ENCODE measurements around the gene AP1S3.

AP1S3 gene

DNA sequence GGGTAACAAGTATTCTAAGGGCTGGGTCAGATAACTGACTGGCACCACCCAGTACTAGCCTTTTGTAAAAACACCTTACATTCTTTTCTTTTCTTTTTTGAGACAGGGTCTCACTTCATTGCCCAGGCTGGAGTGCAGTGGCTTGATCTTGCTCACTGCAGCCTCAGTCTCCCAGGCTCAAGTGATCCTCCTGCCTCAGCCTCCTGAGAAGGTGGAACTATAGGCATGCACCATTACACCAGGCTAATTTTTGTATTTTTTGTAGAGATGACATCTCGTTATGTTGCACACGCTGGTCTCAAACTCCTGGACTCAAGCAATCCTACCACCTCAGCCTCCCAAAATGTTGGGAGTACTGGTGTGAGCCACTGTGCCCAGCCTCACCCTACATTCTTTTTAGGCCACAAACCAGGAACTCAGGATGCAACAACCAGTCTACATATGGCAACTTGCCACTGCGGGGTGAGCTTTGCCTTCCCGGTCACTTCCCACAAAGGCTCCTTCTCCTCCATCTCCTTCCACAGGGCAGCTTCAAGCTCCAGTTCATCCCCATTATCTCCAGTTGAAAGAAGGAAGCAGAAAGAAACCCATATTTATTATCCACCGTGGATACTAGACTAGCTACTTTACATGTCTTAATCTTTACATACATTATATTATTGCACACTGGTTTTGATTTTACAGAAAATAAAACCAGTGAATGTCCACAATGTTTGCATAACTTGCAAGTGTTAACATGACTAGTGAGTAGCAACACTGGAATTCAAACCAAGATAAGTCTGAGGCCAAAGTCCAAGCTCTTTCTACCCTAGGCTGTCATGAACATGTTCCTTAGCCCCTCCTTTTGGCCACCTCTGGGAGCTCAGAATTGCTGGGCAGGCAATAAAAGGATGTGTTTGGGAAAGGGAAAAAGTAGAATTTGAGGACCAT is 23.7 kb upstream of the AP1S3 start:
- H3K27ac Mint-ChIP-seq = no peak overlapping the region
- no peaks in the 10 kb centered on the region for H3K9me3 Mint-ChIP-seq
- no peak for ATAC-seq
- H3K4me1 Mint-ChIP-seq = peaks cover 17% of the 10 kb centered on the region
- H3K27me3 Mint-ChIP-seq = no peaks in the 10 kb centered on the region
- DNase-seq = no peak
- H3K4me3 Mint-ChIP-seq = no peak overlapping the region

DNA sequence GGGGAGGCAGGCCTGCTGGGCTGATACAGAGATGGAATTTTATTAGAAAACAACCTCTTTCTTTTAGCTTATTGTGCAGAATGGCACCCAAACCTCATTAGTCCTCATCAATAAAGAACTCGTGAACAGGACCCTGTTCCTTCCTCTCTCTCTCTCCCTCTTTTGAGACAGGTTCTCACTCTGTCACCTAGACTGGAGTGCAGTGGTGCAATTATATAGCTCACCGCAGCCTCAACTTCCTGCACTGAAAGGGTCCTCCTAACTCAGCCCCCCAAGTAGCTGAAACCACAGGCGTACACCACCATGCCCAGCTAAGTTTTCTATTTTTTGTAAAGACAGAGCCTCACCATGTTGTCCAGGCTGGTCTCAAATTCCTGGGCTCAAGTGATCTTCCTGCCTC is 21.7 kb upstream of the AP1S3 start:
- Mint-ChIP-seq H3K9me3 (no peaks in the 10 kb centered on the region), H3K4me3 (no peak overlapping the region), H3K4me1 (no peaks in the 10 kb centered on the region), H3K27ac (no peak overlapping the region), H3K27me3 (no peaks in the 10 kb centered on the region)
- ATAC-seq = no peak
- no peak for DNase-seq

DNA sequence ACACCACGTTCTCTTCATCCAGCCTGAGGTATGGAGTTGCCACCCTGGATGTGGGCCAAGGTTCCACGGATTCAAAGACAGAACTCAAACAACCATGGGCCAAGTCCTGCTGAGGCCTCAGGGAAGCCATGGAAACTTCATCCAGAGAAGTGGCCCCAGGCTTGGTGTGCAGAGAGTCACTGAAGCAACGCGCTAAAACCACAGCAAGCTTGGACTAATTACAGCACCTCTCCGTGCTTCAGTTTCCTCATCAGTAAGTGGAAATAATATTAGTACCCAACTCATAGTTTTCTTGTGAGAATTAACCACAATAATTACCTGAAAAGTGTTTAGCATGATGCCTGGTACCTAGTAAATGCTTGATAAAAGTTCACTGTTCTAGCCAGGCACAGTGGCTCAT is 19.2 kb upstream of the AP1S3 start:
- no peaks in the 10 kb centered on the region for H3K4me1 Mint-ChIP-seq
- H3K27ac Mint-ChIP-seq = no peak overlapping the region
- no peak for ATAC-seq
- no peaks in the 10 kb centered on the region for H3K27me3 Mint-ChIP-seq
- DNase-seq = no peak
- no peaks in the 10 kb centered on the region for H3K9me3 Mint-ChIP-seq
- no peak overlapping the region for H3K4me3 Mint-ChIP-seq

DNA sequence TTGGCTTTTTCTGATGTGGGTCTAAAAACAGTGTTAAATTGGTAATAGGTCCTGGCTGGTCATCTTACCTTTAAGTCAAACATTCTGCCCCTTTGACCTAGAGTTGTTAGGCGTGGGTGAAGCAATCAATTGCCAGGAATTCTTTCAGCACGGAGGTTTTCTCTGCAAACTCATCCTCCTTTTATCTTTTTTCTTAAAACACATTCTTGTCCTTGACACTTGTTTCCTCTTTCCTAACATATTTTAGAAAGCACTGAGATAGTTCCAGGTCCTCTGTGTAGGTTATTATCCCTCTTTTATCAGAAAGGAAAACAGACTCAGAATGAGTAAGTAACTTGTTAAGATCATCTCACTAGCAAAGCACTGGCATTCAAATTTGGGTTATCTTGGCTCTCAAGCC is 18.6 kb upstream of the AP1S3 start:
- Mint-ChIP-seq H3K27me3 (no peaks in the 10 kb centered on the region), H3K27ac (no peak overlapping the region), H3K9me3 (peaks cover 0 to 4% of the 10 kb centered on the region in 2 donors), H3K4me1 (peaks cover 6% of the 10 kb centered on the region), H3K4me3 (no peak overlapping the region)
- DNase-seq (no peak), ATAC-seq (no peak)

DNA sequence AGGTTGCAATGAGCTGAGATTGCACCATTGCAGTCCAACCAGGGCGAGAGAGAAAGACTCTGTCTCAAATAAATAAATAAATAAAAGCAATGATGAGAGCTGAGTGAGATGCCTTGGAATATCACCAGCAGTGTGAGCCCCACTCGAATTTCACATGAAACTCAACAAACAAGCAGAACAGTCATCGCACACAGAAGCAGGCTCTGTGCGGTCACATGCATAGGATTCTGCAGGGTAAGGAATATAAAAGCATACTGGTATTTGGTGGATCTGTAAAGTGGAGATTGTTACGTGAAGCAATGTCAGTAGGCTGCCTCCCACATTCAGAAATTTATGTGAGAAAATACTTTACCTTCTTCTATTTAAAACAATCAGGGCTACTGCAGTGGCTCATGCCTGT is 18.0 kb upstream of the AP1S3 start:
- Mint-ChIP-seq H3K4me1 (peaks cover 6% of the 10 kb centered on the region), H3K27me3 (no peaks in the 10 kb centered on the region), H3K9me3 (peaks cover 3 to 6% of the 10 kb centered on the region in 2 donors), H3K4me3 (no peak overlapping the region), H3K27ac (no peak overlapping the region)
- ATAC-seq = no peak
- no peak for DNase-seq

DNA sequence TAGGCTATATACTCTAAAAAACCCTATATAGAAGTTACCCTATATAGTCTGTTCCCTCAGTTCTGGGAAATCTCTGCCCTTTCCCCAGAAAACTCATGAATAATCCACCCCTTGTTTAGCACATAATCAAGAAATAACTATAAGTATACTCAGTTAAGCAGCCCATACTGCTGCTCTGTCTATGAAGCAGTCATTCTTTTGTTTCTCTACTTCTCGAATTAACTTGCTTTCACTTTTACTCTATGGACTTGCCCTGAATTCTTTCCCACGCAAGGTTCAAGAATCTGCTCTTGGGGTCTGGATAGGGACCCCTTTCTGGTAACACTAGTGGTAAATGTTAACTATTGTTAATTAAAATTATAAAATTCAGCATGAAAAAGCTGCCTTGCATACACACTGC is 17.4 kb upstream of the AP1S3 start:
- no peak for ATAC-seq
- Mint-ChIP-seq H3K9me3 (peaks cover 9 to 10% of the 10 kb centered on the region in 2 donors), H3K4me3 (no peak overlapping the region), H3K27me3 (no peaks in the 10 kb centered on the region), H3K4me1 (peaks cover 6% of the 10 kb centered on the region), H3K27ac (no peak overlapping the region)
- DNase-seq = no peak

DNA sequence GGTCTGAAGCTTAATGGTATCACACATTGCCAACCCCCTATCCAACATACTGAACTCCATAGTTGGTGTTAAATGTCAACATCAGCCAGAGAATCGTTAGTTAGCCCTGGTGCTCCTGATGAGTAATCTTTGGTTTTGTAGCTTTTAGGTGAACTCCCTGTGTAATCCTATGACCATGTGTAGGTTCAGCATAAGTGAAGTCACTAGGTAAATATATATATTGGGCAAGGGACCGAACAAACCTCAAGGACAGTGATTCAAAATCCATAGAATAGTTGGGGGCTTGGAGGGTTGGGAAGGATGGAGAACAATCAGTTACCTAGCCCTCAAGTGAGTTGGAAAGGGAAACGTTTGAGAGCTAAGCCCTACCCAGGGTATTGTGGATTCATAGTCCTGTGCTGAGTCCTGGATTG is 16.0 kb upstream of the AP1S3 start:
- H3K27ac Mint-ChIP-seq = no peak overlapping the region

DNA sequence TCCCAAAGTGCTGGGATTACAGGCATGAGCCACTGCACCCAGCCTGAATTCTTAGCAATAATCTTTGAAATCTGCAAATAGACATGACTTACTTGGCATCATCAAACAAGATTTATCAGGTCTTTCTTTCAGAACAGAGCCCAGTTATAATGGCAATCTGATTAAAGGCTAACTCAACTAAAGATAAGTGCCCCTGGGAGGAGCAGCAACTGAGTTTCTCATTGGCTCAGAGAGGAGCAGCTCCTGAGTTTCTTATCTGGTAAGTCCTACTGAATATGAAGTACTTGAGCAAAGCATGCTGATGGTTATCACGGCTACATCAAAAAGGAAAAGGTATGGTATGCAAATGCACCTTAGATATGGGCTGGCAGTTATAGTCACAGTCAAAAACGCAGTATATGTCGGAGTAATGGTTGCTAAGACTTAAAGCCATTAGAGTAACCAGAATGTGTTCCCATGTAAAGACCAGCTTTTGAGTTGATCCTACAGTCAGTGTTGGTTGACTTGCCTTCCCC is 15.0 kb upstream of the AP1S3 start:
- H3K4me3 Mint-ChIP-seq = no peak overlapping the region
- H3K27me3 Mint-ChIP-seq = no peaks in the 10 kb centered on the region

More for the DNA sequence above, 16.0 kb upstream of the AP1S3 start:
- Mint-ChIP-seq H3K27me3 (no peaks in the 10 kb centered on the region), H3K4me1 (peaks cover 6% of the 10 kb centered on the region), H3K9me3 (peaks cover 18 to 22% of the 10 kb centered on the region in 2 donors), H3K4me3 (no peak overlapping the region)
- no peak for DNase-seq
- peak; percentile 9 for ATAC-seq

DNA sequence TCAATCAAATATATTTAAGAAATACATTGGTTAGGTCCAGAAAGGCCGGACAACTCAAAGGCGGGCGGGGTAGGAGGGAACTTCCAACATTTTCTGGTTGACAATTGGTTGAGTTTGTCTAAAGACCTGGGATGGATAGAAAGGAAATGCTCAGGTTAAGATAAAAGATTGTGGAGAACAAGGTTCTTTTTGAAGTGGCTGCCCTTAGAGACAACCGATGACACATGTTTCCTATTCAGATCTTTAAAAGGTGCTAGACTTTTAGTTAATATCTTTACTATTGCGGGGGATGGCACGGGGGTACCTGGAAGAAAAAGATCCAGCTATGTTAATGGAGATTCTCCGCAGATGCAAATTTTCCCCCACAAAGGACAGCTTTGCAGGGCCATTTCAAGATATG is 10.0 kb upstream of the AP1S3 start:
- Mint-ChIP-seq H3K27ac (no peak overlapping the region), H3K9me3 (peaks cover 18 to 22% of the 10 kb centered on the region in 2 donors), H3K27me3 (no peaks in the 10 kb centered on the region), H3K4me3 (no peak overlapping the region), H3K4me1 (peaks cover 6% of the 10 kb centered on the region)
- DNase-seq (no peak), ATAC-seq (no peak)

More for the DNA sequence above, 15.0 kb upstream of the AP1S3 start:
- ATAC-seq (no peak), DNase-seq (no peak)
- peaks cover 18 to 22% of the 10 kb centered on the region in 2 donors for H3K9me3 Mint-ChIP-seq
- peaks cover 6% of the 10 kb centered on the region for H3K4me1 Mint-ChIP-seq
- H3K27ac Mint-ChIP-seq = no peak overlapping the region

DNA sequence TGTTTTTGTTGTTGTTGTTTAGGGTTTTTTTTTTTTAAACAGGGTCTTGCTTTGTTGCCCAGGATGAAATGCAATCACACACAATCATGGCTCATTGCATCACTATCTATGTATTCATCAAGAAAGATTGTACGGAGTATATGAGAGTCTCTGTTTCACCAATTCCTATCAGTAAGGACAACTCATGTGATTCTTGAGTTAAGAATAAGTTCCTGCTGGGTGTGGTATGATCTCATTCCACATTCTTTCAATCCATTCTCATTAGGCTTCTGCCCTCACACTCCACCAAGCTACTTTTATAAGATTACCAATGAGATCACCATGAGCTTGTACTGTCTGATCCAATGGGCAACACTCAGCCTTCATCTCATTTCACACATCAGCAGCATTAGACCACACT is 9.1 kb upstream of the AP1S3 start:
- ATAC-seq = no peak
- no peaks in the 10 kb centered on the region for H3K27me3 Mint-ChIP-seq
- H3K9me3 Mint-ChIP-seq = peaks cover 18 to 22% of the 10 kb centered on the region in 2 donors
- no peak overlapping the region for H3K27ac Mint-ChIP-seq
- H3K4me3 Mint-ChIP-seq = no peak overlapping the region
- no peak for DNase-seq
- H3K4me1 Mint-ChIP-seq = peaks cover 6% of the 10 kb centered on the region

DNA sequence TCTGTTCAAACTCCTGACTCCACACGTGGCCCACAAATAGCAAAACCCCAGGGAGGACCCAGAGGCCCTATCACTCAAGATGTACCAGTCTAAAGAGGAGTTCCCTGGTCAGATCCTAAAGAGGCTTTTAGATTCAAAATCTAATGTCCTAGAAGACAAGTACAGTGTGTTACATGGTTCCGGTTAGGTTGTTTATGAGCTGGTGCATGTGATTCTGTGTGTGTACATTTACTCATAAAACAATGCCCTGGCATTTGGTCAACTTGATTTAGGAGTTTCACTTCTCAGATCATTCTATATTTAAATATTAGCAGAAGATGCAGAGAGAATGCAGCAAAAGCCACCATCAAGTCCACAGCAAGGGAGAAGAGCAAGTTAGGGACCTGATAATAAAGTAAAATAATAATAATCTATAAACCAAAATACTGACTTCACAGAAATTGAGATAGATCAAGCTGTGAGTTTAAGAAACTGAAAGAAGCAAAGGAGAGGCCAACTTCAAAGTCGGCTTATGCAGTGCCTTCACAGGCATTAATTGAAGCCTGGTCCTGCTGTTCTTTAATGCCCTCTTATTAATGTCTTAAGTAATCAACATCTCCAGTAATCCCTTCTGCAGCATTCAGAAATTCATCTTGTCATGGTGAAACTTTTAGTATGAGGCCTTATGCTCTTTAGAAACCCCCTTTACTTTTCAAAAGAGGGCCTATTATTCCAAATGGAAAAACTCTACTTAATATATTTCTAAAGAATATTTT is 4.2 kb upstream of the AP1S3 start:
- DNase-seq = no peak
- Mint-ChIP-seq H3K27ac (no peak overlapping the region), H3K4me1 (peaks cover 4% of the 10 kb centered on the region), H3K27me3 (peaks cover 4% of the 10 kb centered on the region), H3K4me3 (no peak overlapping the region), H3K9me3 (no peaks in the 10 kb centered on the region)
- ATAC-seq = no peak

DNA sequence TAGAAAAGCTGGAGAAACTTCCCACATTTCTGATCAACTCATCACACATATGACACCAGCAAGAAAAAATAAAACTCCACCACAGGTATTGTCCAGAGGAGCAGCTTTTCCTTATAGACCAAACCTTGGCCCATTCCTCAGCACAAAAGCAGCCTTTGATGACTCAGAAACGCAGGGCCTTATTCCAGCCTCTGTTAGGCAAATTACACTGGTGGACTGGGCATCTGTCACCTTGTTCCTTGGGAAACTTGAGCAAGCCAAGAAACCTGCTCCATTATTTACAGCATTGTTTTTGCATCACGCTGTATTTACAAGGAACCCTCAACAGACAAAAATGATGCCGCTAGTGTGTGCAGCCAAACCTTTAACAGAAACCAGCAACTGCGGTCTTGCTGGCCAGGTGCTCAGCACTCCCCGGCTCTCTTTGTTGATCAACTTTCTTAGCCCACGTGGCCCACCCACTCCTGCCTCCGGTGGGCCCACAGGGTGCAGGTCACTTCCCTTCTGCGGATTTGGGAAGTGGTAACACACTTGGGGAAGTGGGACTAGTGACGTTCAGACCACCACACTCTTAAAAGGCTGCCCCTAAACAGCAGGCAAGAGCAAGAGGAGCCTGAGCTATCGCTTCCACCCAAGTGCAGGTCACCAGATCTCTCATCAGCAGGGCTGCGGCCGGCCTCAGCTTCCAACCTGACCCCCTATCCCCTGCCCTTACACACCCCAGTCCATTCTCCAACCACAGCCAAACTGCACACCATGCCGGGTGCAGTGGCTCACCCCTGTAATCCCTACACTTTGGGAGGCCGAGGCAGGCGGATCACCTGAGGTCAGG is 1.5 kb downstream of the AP1S3 start:
- H3K27me3 Mint-ChIP-seq = peaks cover 12% of the 10 kb centered on the region
- H3K27ac Mint-ChIP-seq = peak overlapping the region in 1 of 2 donors; percentile 27
- peaks cover 20% of the 10 kb centered on the region for H3K4me1 Mint-ChIP-seq
- H3K9me3 Mint-ChIP-seq = no peaks in the 10 kb centered on the region
- no peak for ATAC-seq
- peak overlapping the region; percentile 90 to 91 for H3K4me3 Mint-ChIP-seq
- peak in 1 of 2 donors; percentile 1 for DNase-seq

DNA sequence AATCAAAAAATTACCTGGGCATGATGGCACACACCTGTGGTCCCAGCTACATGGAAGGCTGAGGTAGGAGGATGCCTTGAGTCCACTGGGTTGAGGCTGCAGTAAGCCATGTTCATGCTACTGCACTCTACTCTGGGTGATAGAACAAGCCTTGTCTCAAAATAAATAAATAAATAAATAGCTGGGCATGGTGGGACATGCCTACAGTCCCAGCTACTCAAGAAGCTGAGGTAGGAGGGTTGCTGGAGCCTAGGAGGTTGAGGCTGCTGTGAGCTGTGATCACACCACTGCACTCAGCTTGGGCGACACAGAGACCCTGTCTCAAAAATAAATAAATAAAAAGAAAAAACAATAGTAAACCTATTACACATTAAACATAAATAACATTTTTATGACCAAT is 3.0 kb downstream of the AP1S3 start:
- DNase-seq (no peak), ATAC-seq (no peak)
- H3K9me3 Mint-ChIP-seq = no peaks in the 10 kb centered on the region
- H3K4me1 Mint-ChIP-seq = peaks cover 20% of the 10 kb centered on the region
- H3K27me3 Mint-ChIP-seq = peaks cover 12% of the 10 kb centered on the region
- no peak overlapping the region for H3K4me3 Mint-ChIP-seq
- no peak overlapping the region for H3K27ac Mint-ChIP-seq

DNA sequence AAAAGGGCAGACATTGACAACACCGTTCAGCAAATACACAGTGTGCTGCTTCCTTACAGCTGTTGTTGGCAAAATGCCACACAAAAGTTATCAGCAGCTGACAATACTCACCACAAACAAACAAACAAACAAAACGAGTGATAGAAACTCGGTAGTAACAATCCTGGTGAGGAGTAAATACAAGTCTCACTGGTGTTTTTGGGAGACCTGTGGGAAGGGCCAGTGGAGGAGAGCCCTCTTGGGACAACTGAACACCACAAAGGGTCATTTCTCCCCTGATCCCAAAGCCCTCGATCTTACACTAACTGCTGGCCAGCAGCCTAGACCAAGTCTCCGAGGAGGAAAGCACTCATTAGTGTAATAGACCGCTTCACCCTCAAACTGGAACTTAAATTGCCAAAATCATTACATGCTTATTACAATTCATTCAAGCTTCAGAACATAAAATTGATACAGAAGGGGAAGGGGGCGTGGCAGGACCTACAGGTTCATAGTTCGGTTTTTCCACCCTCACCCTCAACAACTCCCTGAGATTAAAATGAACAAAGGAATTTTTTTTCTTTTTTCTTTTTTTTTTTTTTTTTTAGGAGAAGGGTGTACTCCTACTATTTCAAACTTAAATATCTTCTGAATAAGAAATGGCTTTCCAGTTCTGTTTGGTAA is 5.0 kb downstream of the AP1S3 start:
- DNase-seq (no peak), ATAC-seq (no peak)
- Mint-ChIP-seq H3K4me1 (peaks cover 20% of the 10 kb centered on the region), H3K27me3 (peaks cover 12% of the 10 kb centered on the region), H3K4me3 (no peak overlapping the region), H3K9me3 (no peaks in the 10 kb centered on the region), H3K27ac (no peak overlapping the region)

DNA sequence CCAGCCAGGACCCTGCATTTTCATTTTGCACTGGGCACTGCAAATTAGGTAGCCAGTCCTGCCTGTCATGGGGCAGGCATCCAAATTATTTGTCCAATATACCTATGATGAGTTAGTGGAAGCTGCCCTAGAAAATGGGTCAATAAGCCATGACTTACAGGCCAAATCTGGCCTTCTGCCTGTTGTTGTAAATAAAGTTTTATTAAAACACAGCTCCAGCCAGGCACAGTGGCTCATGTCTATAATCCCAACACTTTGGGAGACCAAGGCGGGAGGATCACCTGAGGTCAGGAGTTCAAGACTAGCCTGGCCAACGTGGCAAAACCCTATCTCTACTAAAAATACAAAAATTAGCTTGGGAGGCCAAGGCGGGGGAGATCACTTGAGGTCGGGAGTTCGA is 8.3 kb downstream of the AP1S3 start:
- ATAC-seq (no peak), DNase-seq (no peak)
- no peaks in the 10 kb centered on the region for H3K27me3 Mint-ChIP-seq
- H3K9me3 Mint-ChIP-seq = no peaks in the 10 kb centered on the region
- no peak overlapping the region for H3K4me3 Mint-ChIP-seq
- peaks cover 7% of the 10 kb centered on the region for H3K4me1 Mint-ChIP-seq
- H3K27ac Mint-ChIP-seq = no peak overlapping the region
